DMS153 treated with DMSO at 0.1 percent for 48 hours (cell line): ENCODE results near the gene SCYL2.
"Not testable (repeated sequence)": the region's sequence is repeated elsewhere in the genome, so short reads cannot be mapped to it uniquely, and the experiment has no call there.

ENCODE experiments used
- DNase-seq: peaks from one replicate; lab custom pipeline; 2025; ENCODE audit not compliant: unreplicated experiment; lab: John Stamatoyannopoulos, UW

Gene SCYL2

GRCh38 chr12:100266835-100267602 is at the start of gene SCYL2, which contains the start of gene DEPDC4:
SCYL2 (plus strand) TSS chr12:100267177; CDS start chr12:100282971, 15,794 bp downstream.
DEPDC4 (minus strand) TSS chr12:100267079; CDS start chr12:100267076, 3 bp downstream.
- peak; percentile 85 for DNase-seq

GRCh38 chr12:100219328-100220109 is 47.5 kb upstream of the SCYL2 start:
- DNase-seq: no peak

GRCh38 chr12:100221523-100221922 is 45.5 kb upstream of the SCYL2 start:
- no peak for DNase-seq

GRCh38 chr12:100222173-100222572 is 44.8 kb upstream of the SCYL2 start:
- DNase-seq: not testable (repeated sequence)

- DNase-seq: no peak
These were observed 41.5 kb upstream of the SCYL2 start for GRCh38 chr12:100225491-100225890.

GRCh38 chr12:100229036-100229635 is 37.8 kb upstream of the SCYL2 start:
- DNase-seq: no peak

- DNase-seq: no peak
These were observed 37.1 kb upstream of the SCYL2 start for GRCh38 chr12:100229876-100230275.

GRCh38 chr12:100231873-100232272 is 35.1 kb upstream of the SCYL2 start:
- DNase-seq: not testable (repeated sequence)

GRCh38 chr12:100234166-100234565 is 32.8 kb upstream of the SCYL2 start:
- DNase-seq: no peak

GRCh38 chr12:100234591-100235304 is 32.2 kb upstream of the SCYL2 start:
- DNase-seq: peak; percentile 35

- no peak for DNase-seq
These were observed 28.2 kb upstream of the SCYL2 start for GRCh38 chr12:100238801-100239200.

- no peak for DNase-seq
These were observed 27.4 kb upstream of the SCYL2 start for GRCh38 chr12:100239589-100239988.

GRCh38 chr12:100243137-100243536 is 23.8 kb upstream of the SCYL2 start:
- DNase-seq: no peak

- no peak for DNase-seq
These were observed 19.2 kb upstream of the SCYL2 start for GRCh38 chr12:100247765-100248164.

- DNase-seq: no peak
These were observed 18.1 kb upstream of the SCYL2 start for GRCh38 chr12:100248886-100249285.

GRCh38 chr12:100249941-100250340 is 17.0 kb upstream of the SCYL2 start:
- no peak for DNase-seq

- DNase-seq: peak; percentile 26
These were observed 15.1 kb upstream of the SCYL2 start for GRCh38 chr12:100251917-100252316.

- no peak for DNase-seq
These were observed 13.5 kb upstream of the SCYL2 start for GRCh38 chr12:100253437-100253836.

GRCh38 chr12:100254876-100255275 is 12.1 kb upstream of the SCYL2 start:
- no peak for DNase-seq

GRCh38 chr12:100258127-100258526 is 8.8 kb upstream of the SCYL2 start:
- no peak for DNase-seq

- no peak for DNase-seq
These were observed 3.8 kb upstream of the SCYL2 start for GRCh38 chr12:100263131-100263530.
